ENCODE data around the gene VPS35L.

- TF ChIP-seq SUZ12 (IDR thresholded peaks at IDR 0.05; ENCODE audit: extremely low read depth, insufficient read depth, insufficient read length) (no peak), YY1 (IDR thresholded peaks at IDR 0.05; ENCODE audit: insufficient read depth, insufficient read length) (no peak), ZNF274 (IDR thresholded peaks at IDR 0.05; ENCODE audit: low read depth, low read length) (no peak)
Measured at GRCh38 chr16:19701091-19701490, 145.6 kb downstream of the VPS35L start.
